Measurements from ENCODE around the gene TRPV3.

GRCh38 chr17:3575511-3575910 is 17.9 kb upstream of the TRPV3 start:
- TF ChIP-seq, protein P1, sequence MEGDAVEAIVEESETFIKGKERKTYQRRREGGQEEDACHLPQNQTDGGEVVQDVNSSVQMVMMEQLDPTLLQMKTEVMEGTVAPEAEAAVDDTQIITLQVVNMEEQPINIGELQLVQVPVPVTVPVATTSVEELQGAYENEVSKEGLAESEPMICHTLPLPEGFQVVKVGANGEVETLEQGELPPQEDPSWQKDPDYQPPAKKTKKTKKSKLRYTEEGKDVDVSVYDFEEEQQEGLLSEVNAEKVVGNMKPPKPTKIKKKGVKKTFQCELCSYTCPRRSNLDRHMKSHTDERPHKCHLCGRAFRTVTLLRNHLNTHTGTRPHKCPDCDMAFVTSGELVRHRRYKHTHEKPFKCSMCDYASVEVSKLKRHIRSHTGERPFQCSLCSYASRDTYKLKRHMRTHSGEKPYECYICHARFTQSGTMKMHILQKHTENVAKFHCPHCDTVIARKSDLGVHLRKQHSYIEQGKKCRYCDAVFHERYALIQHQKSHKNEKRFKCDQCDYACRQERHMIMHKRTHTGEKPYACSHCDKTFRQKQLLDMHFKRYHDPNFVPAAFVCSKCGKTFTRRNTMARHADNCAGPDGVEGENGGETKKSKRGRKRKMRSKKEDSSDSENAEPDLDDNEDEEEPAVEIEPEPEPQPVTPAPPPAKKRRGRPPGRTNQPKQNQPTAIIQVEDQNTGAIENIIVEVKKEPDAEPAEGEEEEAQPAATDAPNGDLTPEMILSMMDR (IDR thresholded peaks at IDR 0.05 in 8 of 11, conservative IDR thresholded peaks at IDR 0.05 in 3 of 11), result no peak
- TF ChIP-seq POLR2A (IDR thresholded peaks at IDR 0.05), result no peak
